Stimulated activated CD4-positive, alpha-beta T cell treated with anti-CD3 and anti-CD28 coated beads, TNF-alpha, amount 100 ng/mL, for 1 hour (primary cell): ENCODE data around the gene NPAS2.

ENCODE experiments used
- DNase-seq, 3 donors: peaks; one replicate each; pipeline ENCODE4 v3.0.0-alpha.2; 2020; ENCODE audit warnings: low read depth in 3 of 3, low spot score in 1 of 3

Gene NPAS2

DNA sequence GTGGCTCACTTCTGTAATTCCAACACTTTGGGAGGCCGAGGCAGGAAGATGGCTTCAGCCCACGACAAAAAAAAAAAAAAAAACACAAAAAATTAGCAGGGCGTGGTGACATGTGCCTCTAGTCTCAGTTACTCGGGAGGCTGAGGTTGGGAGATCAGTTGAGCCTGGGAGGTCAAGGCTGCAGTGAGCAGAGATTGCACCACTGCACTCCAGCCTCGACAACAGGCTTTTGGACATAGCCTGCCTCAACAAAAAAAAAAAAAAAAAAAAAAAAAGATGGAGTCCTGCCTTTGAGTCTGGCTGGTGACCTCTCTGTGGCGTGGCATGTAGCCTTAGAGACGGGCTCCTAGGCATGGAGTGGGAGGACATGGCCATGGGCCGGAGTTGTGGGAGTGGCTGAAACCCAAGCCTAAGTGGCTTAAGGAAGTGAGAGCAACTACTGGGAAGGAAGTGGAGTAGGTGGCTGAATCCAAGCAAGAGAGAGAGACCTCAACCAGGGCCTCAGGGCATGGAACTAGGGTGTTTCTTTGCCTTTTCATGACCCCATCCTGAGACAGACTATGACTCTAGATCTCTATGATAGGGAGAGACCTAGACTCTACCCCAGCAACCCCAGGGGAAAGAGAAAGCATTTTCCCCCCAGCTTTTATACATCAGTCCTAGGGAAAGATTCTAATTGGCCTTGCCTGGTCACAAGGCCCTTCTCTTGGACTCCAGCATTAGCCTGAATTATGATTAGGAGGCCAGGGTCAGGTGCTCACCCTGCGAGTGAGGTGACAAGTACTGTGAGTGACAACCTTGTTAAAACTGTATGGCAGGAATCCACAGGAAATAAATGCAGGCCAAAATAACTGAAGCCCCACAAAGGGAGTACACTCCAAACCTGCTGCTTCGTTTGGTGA, 34.2 kb downstream of the NPAS2 start:
- DNase-seq = no peak

DNA sequence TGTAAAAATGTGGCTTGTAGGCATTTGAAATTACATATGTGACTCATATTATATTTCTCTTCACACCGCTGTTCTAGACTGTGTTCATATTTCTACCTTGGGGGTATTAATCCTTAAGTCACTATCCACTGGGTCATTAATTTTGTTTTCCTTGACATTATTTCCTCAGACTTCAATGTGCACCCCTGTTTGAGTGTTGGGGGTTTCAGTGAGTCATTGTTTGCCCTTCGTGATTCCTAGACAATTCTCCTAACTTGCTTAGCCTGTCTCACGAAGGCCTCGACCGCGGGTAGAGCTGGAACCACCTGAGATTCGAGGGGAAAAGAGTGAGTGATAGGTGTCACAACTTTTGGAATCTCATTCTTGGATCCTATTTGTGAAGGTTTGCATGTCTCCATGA, 35.1 kb downstream of the NPAS2 start:
- no peak for DNase-seq

DNA sequence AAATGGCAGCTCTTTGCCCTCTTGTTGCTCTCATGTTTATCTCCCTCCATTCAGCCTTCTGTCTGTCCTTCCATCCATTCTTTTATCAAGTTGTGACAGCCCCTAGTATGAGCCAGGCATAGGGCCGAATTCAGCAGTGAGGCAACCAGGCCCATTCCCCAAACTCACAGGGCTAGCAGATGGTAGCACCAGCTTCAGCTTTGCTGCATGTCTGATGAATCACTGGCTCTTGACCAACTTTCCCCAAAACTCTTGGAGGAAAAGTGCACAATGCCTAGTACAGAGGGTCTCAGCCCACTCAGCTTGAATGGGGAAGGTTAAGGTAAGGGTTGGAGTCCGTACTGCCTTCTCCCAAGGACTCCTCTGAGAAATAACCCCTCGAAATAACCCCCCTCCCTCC, 35.7 kb downstream of the NPAS2 start:
- DNase-seq = no peak

DNA sequence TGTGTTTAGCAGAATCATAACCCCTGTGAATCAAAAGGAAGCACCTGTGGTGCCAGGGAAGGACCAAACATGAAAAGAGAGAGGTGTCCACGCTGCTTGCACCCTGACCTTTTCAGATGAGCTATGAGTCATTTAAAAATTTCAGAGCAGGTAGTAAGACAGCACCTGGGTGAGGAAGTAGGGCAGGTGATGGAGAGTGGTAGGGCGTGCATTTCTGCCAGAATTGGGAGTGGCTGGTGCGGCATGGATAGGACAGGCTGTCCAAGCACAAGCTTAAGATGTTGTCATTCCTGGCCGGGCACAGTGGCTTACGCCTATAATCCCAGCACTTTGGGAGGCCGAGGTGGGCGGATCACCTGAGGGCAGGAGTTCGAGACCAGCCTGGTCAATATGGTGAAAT, 36.8 kb downstream of the NPAS2 start:
- DNase-seq = no peak

DNA sequence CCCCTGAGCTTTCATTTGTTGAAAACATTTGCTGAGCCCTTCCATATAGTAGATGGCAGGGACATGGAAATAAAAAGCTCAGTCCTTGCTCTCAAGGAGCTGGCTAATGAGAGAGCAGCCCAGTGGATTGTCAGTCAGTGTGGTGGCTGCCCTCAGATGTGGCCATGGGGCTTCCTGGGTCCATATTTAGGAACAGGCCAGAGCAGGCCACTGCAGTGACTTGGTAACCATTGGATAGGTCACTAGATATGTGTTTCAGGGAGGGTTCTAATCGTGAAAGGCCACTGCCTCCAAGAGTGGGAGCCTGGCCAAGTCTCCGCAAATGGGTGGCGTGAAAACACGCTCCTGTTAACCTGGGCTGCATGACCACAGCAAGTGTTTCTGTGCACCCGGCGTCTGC, 37.4 kb downstream of the NPAS2 start:
- DNase-seq = no peak

DNA sequence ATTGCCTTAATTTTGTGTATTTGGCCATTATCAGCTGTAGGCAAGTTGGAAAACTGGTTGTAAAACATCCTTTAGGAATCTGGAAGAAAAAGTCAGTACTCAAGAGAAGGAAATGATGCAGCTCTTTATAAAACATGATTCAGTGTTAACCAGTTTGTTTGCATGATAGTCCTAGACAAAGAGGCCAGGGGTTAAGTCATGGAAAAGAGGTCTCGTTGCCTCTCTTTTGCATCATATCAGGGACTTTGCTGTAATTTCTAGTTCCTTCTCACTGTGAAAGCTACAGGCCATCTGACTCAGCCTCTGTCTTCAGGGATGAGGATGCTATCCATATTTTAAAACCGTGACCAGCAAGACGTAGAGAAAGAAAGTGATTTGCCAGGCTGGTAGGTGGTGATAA, 38.0 kb downstream of the NPAS2 start:
- no peak for DNase-seq

DNA sequence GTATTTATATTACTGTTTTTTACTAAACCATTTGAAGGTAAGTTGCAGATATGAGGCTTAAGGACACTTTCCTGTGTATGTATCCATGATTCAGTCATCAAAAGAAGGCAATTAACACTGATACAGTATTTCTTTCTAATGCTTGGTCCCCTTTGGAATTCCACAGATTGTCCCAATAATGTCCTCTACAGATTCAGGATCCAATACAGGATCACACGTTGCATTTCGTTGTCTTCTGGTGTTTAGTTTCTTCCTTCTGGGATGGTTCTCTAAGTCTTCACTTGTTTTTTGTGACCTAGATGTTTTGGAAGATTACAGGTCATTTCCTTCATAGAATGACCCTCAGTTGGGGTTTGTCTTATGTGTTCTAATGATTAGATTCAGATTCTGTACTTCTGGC, 40.0 kb downstream of the NPAS2 start:
- DNase-seq = no peak

DNA sequence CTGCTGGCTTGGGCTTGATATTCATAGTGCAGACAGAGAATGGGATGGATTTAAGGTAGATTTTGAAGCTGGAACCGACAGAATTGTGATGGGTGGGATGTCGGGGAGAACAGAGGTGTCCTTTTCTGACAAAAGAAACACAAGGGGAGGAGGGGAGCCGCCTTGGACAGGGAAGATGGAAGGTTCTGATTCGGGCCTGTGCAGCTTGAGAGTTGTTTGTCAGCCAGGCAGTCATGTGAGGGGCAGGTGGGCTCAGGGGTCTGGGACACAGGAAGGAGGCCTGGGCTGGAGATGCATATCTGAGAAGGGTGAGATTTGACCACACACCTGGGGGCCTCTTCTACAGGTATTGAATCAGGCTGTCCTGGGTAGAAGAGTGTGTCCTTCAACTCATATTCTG, 41.4 kb downstream of the NPAS2 start:
- no peak for DNase-seq

DNA sequence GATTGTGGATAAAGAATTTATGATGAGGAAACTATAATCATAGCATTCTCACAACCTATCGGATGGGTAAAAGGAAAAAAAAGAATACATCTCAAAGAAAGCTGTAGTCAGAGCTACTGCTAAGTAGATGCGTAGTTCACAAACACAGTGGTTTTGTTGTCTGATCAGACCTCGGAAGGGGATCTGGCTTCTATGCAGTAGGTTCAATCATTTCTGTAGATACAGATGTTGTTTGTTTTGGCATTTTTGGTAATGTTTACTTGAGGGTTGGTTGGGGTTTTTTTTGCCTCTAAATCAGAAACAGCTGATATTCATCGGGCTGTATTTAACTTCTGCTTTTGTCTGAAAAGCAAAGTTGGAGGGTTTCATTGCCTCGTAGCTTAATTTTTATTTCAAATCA, 42.1 kb downstream of the NPAS2 start:
- no peak for DNase-seq

DNA sequence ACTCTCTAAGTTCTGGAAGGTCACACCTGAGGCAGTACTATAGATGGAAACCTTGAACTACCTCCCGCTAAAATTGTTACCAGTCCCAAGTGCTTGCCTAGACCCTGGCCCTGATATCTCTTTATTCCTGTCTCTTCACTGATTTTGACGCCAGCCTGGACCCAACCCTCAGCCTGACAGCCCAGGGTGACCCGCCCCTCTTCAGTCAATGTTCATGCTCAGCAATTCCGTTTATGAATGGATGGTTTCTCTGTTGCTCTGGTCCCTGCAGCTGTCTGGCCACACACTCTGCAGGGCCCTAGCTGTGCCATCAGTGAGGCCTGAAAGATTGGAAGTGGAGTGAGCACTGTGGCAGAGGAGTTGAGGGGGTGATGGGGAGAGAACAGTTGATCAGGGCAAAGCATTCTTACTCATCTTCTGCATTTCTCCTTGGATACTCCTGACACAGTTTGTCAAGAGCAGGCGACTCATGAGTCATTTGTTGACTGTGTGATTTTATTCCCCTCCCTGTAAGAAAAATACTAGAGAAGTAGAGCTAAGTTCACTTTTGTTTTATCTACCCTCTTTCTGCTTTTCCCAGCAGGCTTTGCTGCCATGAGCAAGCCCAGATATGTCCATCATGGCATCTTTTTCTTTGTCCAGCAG, 46.0 kb downstream of the NPAS2 start:
- DNase-seq = no peak

DNA sequence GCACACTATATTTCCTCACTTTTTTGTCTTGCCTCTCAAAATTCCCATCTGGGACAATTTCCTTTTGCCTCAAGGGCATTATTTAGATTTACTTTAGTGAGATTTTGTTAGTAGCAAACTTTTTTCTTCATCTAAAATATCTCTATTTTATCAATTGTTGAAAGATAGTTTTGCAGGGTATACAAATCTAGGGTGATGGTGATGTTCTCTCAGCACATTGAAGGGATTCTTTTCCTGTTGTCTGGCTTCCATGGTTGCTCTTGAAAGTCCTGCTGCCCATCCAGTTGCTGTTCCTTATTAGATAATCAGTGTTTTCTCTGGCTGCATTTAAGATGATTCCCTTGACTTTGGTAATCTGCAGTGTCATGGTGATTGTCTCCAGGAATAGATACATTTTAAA, 48.1 kb downstream of the NPAS2 start:
- DNase-seq = no peak

DNA sequence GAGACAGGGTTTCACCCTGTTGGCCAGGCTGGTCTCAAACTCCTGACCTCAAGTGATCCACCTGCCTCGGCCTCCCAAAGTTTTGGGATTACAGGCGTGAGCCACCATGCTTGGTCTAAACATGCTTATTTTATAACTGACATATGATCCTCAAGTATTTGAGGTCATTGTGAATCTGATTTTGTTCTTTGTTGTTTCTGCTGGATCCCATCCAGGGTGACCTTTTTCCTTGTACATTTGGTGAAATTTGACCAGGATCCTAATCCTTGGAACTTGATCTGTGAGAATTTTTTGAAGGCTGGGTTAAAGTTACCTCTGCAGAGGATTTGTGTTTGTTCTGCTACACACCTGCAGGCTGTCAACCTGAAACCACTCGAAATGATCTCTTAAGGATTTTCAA, 49.2 kb downstream of the NPAS2 start:
- no peak for DNase-seq

DNA sequence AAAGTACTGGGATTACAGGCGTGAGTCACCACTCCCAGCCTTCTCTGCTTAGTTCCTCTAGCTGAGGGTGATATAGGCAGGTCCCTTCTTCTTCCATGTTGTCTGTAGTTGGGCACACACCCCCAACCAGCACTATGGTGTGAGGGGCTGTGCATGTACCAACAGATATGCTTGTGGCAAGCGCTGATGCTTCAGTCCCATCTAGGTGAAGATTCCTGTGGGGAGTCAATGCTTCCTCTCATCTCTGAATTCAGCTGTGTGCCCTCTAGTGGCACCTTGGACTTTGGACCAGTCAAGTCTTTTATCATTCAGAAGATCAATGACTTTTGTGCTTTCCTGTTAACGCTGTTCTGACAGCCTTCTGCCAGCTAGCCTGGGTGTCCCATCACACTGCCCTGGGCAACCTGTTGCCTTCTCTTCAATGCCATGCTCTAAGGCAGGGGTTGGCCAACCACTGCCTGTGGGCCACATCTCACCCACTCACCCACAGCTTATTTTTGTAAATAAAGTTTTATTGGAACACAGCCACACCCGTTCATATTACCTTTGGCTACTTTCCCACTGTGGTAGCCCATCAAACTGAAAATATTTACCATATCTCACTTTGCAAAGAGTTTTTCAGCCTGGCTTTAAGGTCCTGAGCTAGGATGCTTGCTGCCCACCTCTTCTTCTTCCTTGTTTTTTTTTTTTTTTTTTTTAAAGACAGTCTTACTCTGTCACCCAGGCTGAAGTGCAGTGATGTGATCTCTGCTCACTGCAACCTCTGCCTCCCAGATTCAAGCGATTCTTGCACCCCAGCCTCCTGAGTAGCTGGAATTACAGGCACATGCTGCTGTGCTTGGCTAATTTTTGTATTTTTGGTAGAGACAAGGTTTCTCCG, 51.0 kb downstream of the NPAS2 start:
- no peak for DNase-seq

DNA sequence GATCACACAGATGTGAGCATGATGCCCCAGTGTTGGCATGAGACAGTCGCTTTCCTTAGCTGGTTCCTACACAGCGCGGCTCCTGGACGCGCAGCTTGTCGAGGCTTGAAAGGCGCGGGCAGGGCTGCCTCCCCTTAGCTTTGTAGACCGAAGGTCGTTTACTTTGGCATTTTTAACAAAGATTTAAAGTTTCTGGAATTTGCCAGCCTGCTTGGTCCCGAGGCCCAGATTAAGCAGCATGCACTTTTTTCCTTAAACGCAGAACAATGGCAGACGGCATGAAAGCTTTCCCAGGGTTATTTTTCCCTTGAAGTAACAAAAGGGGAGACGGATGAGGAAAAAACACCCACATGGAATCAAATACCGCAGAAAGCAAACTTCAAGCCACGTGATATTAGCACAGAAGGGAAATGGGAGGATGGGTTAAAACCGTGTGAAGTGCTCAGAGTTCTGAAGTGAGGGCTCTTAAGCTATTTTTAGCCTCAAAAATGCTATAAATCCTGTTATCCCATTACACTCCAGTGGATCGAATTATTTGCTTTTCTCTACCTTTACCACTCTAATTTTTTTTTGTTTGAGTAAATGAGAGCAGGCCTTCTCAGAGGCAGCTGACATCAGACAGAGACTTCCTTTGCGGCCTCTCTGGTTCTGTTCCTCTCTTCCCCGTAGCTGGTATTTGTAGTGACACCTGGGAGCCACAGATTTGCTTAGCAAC, 55.7 kb downstream of the NPAS2 start:
- no peak for DNase-seq

DNA sequence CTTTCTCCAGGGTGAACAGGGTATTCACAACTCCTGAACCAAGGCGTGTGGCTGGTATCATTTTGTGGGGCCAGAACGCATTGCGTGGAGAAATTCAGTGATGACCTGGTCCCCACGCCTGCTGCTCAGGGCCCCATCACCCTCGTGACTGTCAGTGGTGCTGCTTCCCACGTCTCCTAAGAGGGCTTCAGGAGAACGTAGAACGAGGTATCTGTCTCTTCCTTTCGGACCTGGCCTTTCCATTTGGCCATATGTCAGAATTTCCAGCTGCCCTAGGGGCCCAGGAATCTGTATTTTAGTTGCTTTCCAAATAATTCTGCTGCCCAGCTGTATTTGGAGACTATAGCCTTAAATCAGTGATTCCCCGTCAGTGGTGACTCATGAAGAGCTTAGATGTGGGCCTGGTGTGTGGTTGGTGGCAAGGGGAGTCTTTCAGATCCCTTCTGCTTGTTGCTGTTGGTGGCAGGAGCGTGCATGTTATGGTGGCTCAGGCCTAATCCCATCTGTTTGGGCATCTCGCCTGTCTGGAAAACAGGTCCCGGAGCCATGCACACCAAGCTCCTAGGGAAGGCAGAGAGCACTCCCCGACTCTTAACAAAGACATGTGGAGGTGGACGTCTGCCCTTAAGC, 56.4 kb downstream of the NPAS2 start:
- no peak for DNase-seq

DNA sequence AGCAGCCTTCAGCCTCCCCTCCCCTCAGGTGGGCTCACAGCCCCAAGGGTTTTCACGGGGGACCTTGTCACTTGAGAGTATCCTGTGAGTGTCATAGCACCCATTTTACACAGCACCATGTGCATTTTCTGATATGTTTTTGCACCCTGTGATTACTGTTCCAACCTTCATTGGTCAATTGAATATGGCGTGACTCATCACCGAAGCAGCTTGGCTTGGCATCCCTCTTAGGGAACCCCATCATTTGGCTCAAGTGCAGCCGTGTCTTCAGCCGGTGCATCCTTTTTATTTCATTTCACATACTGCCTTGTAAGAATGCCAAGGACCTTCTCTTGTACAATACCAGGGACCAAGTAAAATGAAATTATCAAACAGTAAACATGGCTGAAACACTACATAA, 57.6 kb downstream of the NPAS2 start:
- no peak for DNase-seq

DNA sequence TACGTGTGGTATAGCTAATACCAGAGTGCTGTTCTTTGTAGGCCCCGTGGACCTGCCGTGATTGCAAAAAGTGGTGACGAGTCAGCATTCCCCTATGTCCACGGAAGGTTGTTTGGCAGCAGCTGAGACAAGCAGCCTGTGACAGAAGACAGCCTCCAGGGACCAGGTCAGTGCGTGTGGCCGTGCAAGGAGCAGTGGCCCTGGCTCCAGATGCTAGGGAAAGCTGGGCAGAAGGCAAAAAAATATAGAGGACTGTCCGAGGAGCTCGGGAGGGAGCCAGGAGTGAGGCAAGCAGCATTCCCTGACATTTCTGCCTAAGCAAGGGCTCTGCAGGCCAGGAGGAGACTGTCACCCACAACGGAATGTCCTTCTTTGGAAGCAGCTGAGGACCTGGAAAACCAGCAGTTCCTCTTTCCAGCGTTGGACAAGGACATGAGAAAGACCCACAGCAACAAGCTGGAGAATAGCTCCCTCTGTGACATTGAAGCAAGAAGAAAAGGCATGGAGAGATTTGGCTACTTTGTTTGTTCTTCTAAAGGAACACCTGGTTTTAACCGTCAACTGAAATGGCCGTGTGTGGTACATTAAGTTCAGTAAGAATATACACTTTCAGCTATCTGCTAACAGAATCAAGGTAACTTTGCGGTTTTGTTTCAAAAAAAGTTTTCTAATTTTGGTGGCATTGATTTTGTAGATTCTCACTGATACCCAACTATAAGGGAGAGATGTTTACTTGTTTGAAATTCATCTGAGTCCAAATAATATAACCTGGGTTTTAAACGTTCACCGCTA, 58.3 kb downstream of the NPAS2 start:
- DNase-seq = no peak

DNA sequence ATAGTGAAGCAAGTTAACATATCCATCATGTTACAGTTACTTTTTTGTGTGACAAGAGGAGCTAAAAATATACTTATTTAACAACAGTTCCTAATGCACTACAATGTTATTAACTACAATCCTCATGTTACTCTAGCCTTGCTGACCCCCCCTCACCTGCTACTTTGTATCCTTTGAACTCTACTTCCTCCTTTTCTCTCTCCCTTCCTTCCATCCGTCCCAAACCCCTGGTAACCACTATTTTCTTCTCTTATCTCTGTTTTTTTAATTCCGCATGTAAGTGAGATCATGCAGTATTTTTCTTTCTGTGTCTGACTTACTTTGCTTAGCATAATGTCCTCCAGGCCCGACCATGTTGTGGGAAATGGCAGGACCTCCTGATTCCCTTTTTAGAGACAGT, 59.4 kb downstream of the NPAS2 start:
- DNase-seq = no peak

DNA sequence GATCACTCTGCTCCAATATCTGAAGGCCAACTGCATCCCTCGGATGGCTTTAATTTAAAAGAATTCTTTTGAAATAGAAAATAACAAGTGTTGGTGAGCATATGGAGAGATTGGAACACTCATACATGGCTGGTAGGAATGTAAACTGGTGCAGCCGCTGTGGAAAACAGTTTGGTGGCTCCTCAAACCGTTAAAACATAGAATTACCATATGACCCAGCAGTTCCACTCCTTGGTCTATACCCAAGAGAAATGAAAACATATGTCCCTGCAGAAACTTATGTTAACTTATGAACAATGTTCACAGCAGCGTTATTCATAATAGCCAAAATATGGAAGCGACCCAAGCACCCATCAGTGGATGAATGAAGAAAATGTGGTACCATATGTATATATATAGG, 60.1 kb downstream of the NPAS2 start:
- DNase-seq = no peak

DNA sequence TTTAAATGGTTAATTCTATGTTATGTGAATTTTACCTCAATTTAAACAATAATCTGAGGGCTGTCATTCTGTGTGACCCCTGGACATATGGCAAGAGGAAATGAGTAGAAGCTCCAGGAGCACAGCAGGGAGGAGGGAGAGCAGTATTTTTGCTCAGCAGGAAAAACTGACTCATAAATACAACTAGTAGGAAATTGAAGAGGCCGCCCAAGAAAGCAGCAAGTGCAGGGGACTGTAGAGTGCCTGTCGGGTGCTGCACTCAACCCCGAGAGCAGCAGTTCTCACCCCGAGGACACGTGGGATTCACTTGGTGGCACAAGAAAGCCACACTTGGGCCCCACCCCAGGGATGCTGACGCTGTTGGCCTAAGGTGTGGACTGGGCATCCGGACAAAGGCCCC, 60.8 kb downstream of the NPAS2 start:
- DNase-seq = no peak
